ENCODE results near the gene ADISSP.

Gene ADISSP

DNA sequence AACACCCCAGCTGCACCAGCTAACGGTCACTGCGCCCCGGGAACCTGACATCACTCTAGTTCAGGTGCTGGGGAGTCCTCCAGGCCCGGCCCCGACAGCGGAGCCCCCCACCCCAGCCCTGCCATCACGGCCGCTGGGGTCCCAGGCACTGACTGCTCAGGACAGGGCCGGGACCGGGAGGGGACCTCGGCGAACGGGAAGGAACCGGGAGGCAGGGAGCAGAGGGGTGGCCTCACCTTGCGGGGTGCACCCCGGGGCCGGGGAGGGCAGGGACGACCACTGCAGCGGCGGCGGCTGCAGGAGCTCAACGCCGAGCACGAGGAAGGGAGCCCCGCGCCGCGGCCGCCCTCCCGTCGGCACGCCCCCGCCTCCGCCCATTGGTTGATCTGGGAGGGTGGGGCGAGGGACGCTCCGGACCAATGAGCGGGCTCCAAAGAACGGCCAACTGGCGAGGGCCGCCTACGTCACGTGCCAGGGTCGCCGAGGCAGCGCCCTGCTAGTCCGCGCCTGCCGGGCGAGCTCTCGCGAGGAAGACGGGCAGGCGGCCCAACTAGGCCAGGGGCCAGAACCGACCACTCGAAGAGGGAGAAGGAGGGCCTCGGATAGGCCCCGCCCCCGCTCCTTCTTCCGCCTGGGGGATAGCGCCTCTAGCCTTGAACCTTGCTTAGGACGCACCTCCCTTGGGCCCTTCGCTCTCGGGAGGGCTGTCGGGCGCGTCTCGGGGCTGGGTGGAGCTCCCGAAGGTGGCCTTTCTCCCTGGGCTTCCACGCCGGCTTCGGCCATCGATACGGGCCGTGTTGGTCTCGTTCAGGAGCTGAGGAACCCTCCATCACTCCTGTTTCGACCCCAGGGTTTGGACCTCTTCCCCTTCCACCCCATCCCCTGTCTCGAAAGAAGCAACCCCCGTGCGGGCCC lies at the start of gene ADISSP:
Gene ADISSP, minus strand, starts transcription at position 327 of the 915 bp plus-strand sequence. CDS start 7,653 bp downstream, outside the sequence.
- peak; percentile 92 to 93 for DNase-seq (ENCODE audit: low read depth in 2 of 2)

DNA sequence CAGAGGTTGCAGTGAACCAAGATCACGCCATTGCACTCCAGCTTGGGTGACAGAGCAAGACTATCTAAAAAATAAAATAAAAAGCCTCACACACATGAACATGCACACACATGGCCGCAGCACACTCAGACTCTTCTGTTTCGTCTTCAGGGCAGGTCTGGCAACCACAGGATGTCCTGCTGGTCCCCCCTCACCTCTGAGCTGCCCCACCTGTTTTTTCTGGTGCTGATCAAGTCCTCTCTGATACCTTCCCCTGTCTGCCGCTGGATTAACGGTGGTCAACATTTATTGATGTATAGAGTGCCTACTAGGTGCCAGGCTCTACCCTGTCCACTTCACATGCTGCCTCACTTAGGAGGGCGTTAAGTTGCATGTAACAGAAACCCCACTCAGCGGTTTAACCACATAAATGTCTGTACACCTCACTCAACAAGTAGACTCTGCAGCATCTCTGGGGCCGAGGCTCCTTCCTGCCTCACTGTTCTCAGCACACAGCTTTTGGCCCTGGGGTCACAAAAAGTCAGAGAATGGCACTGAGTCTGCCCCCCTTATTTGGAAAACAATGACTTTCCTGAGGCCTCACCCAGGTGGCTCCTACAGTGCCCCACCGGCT lies 48.3 kb upstream of the ADISSP start:
- DNase-seq (ENCODE audit: low read depth in 2 of 2) = no peak

- no peak for DNase-seq (ENCODE audit: low read depth in 2 of 2)
These were observed 47.5 kb upstream of the ADISSP start for GRCh38 chr20:3814928-3815495.

GRCh38 chr20:3813848-3814581 lies 46.5 kb upstream of the ADISSP start:
- no peak for DNase-seq (ENCODE audit: low read depth in 2 of 2)

DNA sequence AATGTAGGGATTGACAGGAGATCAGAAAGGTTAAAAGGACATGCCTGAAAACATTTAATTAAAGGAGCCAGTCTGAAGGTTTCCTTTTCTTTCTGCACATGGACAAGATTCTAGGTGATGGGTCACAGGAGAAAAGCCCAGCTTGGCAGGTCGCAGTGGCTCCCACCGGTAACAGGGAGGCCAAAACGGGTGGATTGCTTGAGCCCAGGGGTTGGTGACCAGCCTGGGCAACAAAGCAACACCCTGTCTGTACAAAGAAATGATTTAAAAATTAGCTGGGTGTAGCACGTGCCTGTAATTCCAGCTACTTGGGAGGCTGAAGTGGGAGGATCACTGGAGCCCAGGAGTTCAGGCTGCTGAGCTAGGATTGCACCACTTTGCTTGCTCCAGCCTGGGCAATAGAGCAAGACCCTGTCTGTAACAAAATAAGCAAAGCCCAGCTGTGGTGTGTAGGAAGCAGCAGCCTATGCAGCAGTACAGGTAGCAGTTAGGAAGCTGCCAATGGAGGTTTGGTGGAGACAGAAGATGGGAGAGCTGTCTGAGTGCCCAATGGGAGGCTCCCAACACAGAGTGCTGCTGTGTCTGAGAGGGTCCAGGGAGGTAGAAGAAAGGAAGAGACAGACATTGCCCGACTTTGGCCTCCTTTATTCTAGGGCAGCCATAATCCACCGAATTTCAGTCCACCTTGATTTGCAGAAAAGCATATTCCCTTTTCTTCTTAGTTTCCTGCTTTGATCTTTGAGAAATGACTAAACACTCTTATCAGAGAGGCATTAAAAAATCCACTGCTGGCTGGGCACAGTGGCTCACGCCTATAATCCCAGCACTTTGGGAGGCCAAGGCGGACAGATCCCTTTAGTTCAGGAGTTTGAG lies 45.7 kb upstream of the ADISSP start:
- no peak for DNase-seq (ENCODE audit: low read depth in 2 of 2)

- no peak for DNase-seq (ENCODE audit: low read depth in 2 of 2)
These were observed 44.7 kb upstream of the ADISSP start for GRCh38 chr20:3812259-3812681.

DNA sequence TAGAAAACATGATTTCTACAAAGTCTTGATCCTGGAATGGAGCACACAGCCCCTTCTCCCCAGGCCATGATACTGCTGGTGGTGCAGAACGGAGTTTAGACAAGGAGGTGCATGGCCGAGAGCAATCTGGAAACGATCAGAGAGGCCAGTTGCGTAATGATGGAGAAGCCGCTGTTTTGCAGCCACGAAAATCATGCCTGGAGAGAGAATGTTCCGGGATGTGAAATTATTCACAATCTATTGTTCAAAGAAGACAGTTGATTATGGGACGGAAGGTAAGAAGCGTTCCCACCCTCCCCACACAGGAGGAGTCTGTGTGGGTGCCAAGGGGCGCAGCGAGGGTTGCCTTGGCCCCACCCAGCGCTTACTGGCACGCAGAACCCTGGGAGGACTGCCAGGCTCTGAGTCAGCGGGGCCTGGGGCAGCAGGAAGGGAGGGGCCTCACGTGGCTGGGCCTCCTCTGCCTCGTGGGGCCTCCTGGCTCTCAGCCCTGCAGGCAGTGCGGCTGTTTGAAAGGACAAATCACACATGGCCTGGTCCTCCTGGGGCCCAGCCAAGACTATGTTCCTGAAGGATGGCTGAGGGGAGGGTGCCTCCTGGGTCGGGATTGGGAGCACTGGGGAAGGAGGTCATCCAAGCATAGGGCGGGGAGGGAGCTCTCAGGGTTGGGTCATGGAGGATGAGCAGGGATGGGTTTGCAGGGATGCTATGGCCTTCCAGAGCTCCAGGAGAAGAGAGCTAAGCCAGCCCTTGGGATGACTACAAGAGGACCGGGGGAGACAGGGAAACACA lies 44.1 kb upstream of the ADISSP start:
- peak; percentile 83 to 87 for DNase-seq (ENCODE audit: low read depth in 2 of 2)

GRCh38 chr20:3808544-3808943 lies 41.0 kb upstream of the ADISSP start:
- DNase-seq (ENCODE audit: low read depth in 2 of 2) = no peak

DNA sequence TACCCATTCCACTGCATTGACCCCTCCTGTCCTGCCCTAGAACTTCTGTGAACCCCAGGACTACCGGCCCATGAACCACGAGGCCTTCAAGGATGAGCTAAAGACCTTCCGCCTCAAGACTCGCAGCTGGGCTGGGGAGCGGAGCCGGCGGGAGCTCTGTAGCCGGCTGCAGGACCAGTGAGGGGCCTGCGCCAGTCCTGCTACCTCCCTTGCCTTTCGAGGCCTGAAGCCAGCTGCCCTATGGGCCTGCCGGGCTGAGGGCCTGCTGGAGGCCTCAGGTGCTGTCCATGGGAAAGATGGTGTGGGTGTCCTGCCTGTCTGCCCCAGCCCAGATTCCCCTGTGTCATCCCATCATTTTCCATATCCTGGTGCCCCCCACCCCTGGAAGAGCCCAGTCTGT lies 37.2 kb upstream of the ADISSP start:
- DNase-seq (ENCODE audit: low read depth in 2 of 2) = no peak

GRCh38 chr20:3804254-3804751 lies 36.8 kb upstream of the ADISSP start:
- no peak for DNase-seq (ENCODE audit: low read depth in 2 of 2)

DNA sequence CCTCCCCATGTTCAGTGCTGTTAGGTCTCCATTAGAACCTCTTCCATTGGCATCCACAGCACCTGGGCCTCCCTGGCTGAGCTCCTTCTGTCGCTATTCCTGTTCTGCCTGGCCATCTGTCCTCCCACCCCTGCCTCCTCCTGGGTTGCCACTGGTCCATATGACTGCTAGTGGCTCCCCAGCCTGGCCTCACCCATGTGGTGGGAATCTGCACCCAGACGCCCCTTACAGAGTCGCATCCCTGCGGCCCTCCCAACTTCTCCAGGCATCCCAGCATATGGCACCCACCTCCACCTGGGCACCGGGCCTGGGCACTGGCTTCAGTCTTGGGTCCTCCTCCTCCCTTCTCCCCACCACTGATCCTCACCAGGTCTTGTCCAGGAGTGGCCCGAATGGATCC lies 36.3 kb upstream of the ADISSP start:
- DNase-seq (ENCODE audit: low read depth in 2 of 2) = no peak

DNA sequence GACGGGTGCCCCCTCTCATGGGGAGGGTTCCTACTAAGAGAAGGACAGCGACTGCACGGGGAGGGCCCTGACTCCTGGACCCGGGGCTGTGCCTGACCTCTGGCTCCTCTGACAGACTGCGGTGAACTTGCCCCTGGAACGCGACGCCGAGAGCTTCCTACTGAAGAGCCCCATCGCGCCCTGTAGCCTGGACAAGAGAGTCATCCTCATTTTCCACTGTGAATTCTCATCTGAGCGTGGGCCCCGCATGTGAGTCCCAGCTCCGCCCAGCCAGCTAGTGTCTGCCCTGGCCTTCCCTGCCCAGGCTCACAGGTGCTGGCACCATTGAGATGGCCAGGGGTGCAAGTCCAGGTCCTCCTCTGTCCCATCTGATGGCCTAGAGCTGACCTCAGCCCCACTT lies 35.7 kb upstream of the ADISSP start:
- DNase-seq (ENCODE audit: low read depth in 2 of 2) = no peak

- DNase-seq (ENCODE audit: low read depth in 2 of 2) = no peak
These were observed 35.1 kb upstream of the ADISSP start for GRCh38 chr20:3802524-3803239.

GRCh38 chr20:3801846-3802245 lies 34.3 kb upstream of the ADISSP start:
- no peak for DNase-seq (ENCODE audit: low read depth in 2 of 2)

GRCh38 chr20:3801299-3801698 lies 33.7 kb upstream of the ADISSP start:
- DNase-seq (ENCODE audit: low read depth in 2 of 2) = no peak

- no peak for DNase-seq (ENCODE audit: low read depth in 2 of 2)
These were observed 33.3 kb upstream of the ADISSP start for GRCh38 chr20:3800878-3801260.

DNA sequence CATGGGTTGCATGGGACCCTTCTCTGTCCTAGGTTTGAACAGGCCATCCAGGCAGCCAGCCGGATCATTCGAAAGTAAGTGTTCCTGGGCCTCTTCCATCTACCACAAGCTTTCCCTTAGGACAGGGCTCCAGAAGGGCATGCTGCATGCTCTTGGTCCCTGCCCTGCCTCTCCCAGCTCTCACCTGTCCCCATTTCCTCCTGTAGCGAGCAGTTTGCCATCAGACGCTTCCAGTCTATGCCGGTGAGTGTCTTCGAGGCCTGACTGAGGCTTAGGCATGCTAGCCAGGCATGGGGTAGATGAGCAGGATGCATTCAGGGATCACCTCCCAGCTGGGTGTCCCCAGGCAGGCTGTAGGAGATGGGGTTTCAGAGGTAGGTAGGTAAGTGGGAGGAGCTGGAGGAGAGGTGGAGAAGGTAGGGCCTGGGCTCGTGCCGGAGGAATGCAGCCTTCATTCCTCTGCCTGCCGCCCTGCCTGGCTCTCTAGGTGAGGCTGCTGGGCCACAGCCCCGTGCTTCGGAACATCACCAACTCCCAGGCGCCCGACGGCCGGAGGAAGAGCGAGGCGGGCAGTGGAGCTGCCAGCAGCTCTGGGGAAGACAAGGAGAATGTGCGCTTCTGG lies 32.8 kb upstream of the ADISSP start:
- DNase-seq (ENCODE audit: low read depth in 2 of 2) = no peak

GRCh38 chr20:3798908-3799248 lies 31.3 kb upstream of the ADISSP start:
- DNase-seq (ENCODE audit: low read depth in 2 of 2) = no peak

- DNase-seq (ENCODE audit: low read depth in 2 of 2) = no peak
These were observed 30.8 kb upstream of the ADISSP start for GRCh38 chr20:3798373-3798768.
